ENCODE data around the gene NFIC.

NFIC gene

GRCh38 chr19:3351702-3352447 is 14.5 kb upstream of the NFIC start:
- Histone ChIP-seq H3K4me1 (ENCODE audit: control insufficient read depth, low read length) (no peaks in the 10 kb centered on the region), H3K79me2 (ENCODE audit: control insufficient read depth, low read length) (no peaks in the 10 kb centered on the region), H3K27ac (ENCODE audit: low read depth, low read length) (no peak overlapping the region), H4K20me1 (ENCODE audit: control insufficient read depth, insufficient read depth, low read depth, low read length) (no peaks in the 10 kb centered on the region), H3K9me3 (ENCODE audit: control insufficient read depth, insufficient read depth, low read length) (no peaks in the 10 kb centered on the region), H3K27me3 (ENCODE audit: control insufficient read depth, low read length) (peaks cover 2% of the 10 kb centered on the region), H3K36me3 (ENCODE audit: control insufficient read depth, low read length) (no peaks in the 10 kb centered on the region), H3F3A (ENCODE audit: control insufficient read depth, insufficient read depth) (no peaks in the 10 kb centered on the region), H3K4me2 (ENCODE audit: low read length) (no peak overlapping the region), H3K9me2 (replicated peaks; ENCODE audit: control insufficient read depth, low read length) (no peaks in the 10 kb centered on the region), H3K4me3 (ENCODE audit: low read length) (no peak overlapping the region)
- TF ChIP-seq EZH2phosphoT487 (IDR thresholded peaks at IDR 0.05; ENCODE audit: borderline replicate concordance, low read length), result no peak
- TF ChIP-seq, protein P1, sequence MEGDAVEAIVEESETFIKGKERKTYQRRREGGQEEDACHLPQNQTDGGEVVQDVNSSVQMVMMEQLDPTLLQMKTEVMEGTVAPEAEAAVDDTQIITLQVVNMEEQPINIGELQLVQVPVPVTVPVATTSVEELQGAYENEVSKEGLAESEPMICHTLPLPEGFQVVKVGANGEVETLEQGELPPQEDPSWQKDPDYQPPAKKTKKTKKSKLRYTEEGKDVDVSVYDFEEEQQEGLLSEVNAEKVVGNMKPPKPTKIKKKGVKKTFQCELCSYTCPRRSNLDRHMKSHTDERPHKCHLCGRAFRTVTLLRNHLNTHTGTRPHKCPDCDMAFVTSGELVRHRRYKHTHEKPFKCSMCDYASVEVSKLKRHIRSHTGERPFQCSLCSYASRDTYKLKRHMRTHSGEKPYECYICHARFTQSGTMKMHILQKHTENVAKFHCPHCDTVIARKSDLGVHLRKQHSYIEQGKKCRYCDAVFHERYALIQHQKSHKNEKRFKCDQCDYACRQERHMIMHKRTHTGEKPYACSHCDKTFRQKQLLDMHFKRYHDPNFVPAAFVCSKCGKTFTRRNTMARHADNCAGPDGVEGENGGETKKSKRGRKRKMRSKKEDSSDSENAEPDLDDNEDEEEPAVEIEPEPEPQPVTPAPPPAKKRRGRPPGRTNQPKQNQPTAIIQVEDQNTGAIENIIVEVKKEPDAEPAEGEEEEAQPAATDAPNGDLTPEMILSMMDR (IDR thresholded peaks at IDR 0.05; ENCODE audit: low read depth, low read length, poor library complexity, severe bottlenecking), result no peak

DNA sequence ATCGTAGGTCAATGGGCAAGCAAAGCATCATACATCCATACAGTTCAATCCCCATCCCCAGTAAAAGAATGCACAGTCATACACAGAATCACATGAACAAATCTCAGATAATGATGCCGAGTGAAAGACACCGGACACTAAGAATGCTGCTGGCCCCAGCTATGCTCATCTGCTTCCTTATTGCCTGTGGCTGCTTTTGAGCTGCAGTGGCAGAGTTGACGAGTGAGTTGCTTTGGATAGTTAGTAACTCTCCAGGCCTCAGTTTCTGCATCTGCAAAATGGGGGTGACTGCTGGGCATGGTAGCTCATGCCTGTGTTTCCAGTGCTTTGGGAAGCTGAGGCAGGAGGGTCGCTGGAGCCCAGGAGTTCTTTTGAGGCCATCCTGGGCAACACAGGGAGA is 12.9 kb upstream of the NFIC start:
- Histone ChIP-seq H3K4me1 (ENCODE audit: control insufficient read depth, low read length) (no peaks in the 10 kb centered on the region), H3F3A (ENCODE audit: control insufficient read depth, insufficient read depth) (no peaks in the 10 kb centered on the region), H3K4me2 (ENCODE audit: low read length) (no peak overlapping the region), H3K9me3 (ENCODE audit: control insufficient read depth, insufficient read depth, low read length) (no peaks in the 10 kb centered on the region), H4K20me1 (ENCODE audit: control insufficient read depth, insufficient read depth, low read depth, low read length) (no peaks in the 10 kb centered on the region), H3K27me3 (ENCODE audit: control insufficient read depth, low read length) (peaks cover 18% of the 10 kb centered on the region), H3K36me3 (ENCODE audit: control insufficient read depth, low read length) (no peaks in the 10 kb centered on the region), H3K79me2 (ENCODE audit: control insufficient read depth, low read length) (no peaks in the 10 kb centered on the region), H3K27ac (ENCODE audit: low read depth, low read length) (no peak overlapping the region), H3K4me3 (ENCODE audit: low read length) (no peak overlapping the region), H3K9me2 (replicated peaks; ENCODE audit: control insufficient read depth, low read length) (no peaks in the 10 kb centered on the region)
- TF ChIP-seq EZH2phosphoT487 (IDR thresholded peaks at IDR 0.05; ENCODE audit: borderline replicate concordance, low read length), result no peak
- TF ChIP-seq, protein P1 (IDR thresholded peaks at IDR 0.05; ENCODE audit: low read depth, low read length, poor library complexity, severe bottlenecking), result no peak

- Histone ChIP-seq H3K4me3 (ENCODE audit: low read length) (no peak overlapping the region), H3K27ac (ENCODE audit: low read depth, low read length) (no peak overlapping the region), H3K79me2 (ENCODE audit: control insufficient read depth, low read length) (no peaks in the 10 kb centered on the region), H3K4me1 (ENCODE audit: control insufficient read depth, low read length) (peaks cover 10% of the 10 kb centered on the region), H3K9me3 (ENCODE audit: control insufficient read depth, insufficient read depth, low read length) (no peaks in the 10 kb centered on the region), H3K27me3 (ENCODE audit: control insufficient read depth, low read length) (peaks cover 39% of the 10 kb centered on the region), H3K4me2 (ENCODE audit: low read length) (no peak overlapping the region), H3K36me3 (ENCODE audit: control insufficient read depth, low read length) (no peaks in the 10 kb centered on the region), H4K20me1 (ENCODE audit: control insufficient read depth, insufficient read depth, low read depth, low read length) (no peaks in the 10 kb centered on the region), H3F3A (ENCODE audit: control insufficient read depth, insufficient read depth) (no peaks in the 10 kb centered on the region), H3K9me2 (replicated peaks; ENCODE audit: control insufficient read depth, low read length) (no peaks in the 10 kb centered on the region)
- TF ChIP-seq, protein P1 (IDR thresholded peaks at IDR 0.05; ENCODE audit: low read depth, low read length, poor library complexity, severe bottlenecking), result no peak
- no peak for TF ChIP-seq EZH2phosphoT487 (IDR thresholded peaks at IDR 0.05; ENCODE audit: borderline replicate concordance, low read length)
Measured at GRCh38 chr19:3356805-3357204, 9.6 kb upstream of the NFIC start.

Data from DOHH2 (cell line).